HepG2 (cell line): ENCODE measurements around the gene LMBRD2. TPM values are rescaled to one million over a fixed set of nuclear protein-coding genes. Genes with fewer than 3 reads are reported as not detected.

Experiments
- ATRX ChIP-seq: sonication (generic); formaldehyde crosslinking; IDR thresholded peaks from 2 replicates; pipeline ENCODE4 v1.4.0; 2020; ENCODE audit warnings: missing genetic modification reagents, borderline replicate concordance
- HIVEP1 ChIP-seq: sonication (generic); formaldehyde crosslinking; IDR thresholded peaks from 2 replicates; pipeline ENCODE4 v1.4.0; 2020; ENCODE audit warnings: mild to moderate bottlenecking, missing genetic modification reagents
- HNRNPUL1 ChIP-seq: fragments of 200-400 bp; formaldehyde crosslinking; IDR thresholded peaks from 2 replicates; pipeline ENCODE4 v1.6.1; 2017; ENCODE audit warnings: low read depth, mild to moderate bottlenecking, low read length, moderate library complexity
- MEIS2 ChIP-seq: sonication (generic); formaldehyde crosslinking; IDR thresholded peaks from 2 replicates; pipeline ENCODE4 v1.9.0; 2021; ENCODE audit warnings: mild to moderate bottlenecking, missing genetic modification reagents
- RXRB ChIP-seq: IDR thresholded peaks from 2 replicates; pipeline ENCODE4 v1.6.1; 2016; ENCODE audit warnings: borderline replicate concordance, missing genetic modification reagents, missing compliant biosample characterization
- SETDB1 ChIP-seq: sonication (generic); formaldehyde crosslinking; IDR thresholded peaks from 2 replicates; pipeline ENCODE4 v1.5.1; 2020; ENCODE audit warnings: missing genetic modification reagents, mild to moderate bottlenecking, borderline replicate concordance
- SMC3 ChIP-seq: IDR thresholded peaks from 2 replicates; pipeline ENCODE4 v1.6.1; 2011; ENCODE audit warnings: low read length, improper control_type of control experiment
- SPEN ChIP-seq: sonication (generic); formaldehyde crosslinking; IDR thresholded peaks from 2 replicates; pipeline ENCODE4 v1.5.1; 2020; ENCODE audit warnings: low read depth, mild to moderate bottlenecking, missing genetic modification reagents
- XRCC5 ChIP-seq: fragments of 200-400 bp; formaldehyde crosslinking; optimal IDR thresholded peaks from 2 replicates; pipeline ENCODE3; 2017; ENCODE audit warnings: mild to moderate bottlenecking, low read length
- ZEB1 ChIP-seq: IDR thresholded peaks from 2 replicates; pipeline ENCODE4 v1.6.1; 2012; ENCODE audit warnings: mild to moderate bottlenecking, low read depth, inconsistent platforms; ENCODE audit not compliant: insufficient replicate concordance
- ZNF101 ChIP-seq: sonication (generic); formaldehyde crosslinking; IDR thresholded peaks from 2 replicates; pipeline ENCODE4 v1.4.0; 2020; ENCODE audit warnings: mild to moderate bottlenecking, low read depth, missing genetic modification reagents, borderline replicate concordance
- ZNF510 ChIP-seq: sonication (generic); formaldehyde crosslinking; IDR thresholded peaks from 2 replicates; pipeline ENCODE4 v1.4.0; 2020; ENCODE audit warnings: low read depth, mild to moderate bottlenecking, missing genetic modification reagents
- polyA plus RNA-seq, 8 experiments: library from polyadenylated mRNA; depleted of rRNA in 3 of 8; stranded (reverse) in 7 of 8; unstranded in 1 of 8; fragments of >200 nt; fragmentation: Illumina TruSeq in 4 of 8; extraction: Trizol in 4 of 8; gene quantifications; 2 replicates each; pipeline versions ENCODE4 v1.2.1 to v1.2.3, GENCODE V29; 2011 to 2016; ENCODE audit warnings: low read depth in 4 of 8, missing spikeins in 1 of 8, mixed read lengths in 1 of 8; ENCODE audit not compliant: insufficient read depth in 1 of 8
- total RNA-seq, 5 experiments: library from RNA; depleted of rRNA; stranded (reverse); fragments of >200 nt; fragmentation: Illumina TruSeq; extraction: Trizol; gene quantifications; 2 replicates each; pipeline ENCODE4 v1.2.3, GENCODE V29; 2016; ENCODE audit warnings: low read depth in 1 of 5
- TF ChIP-seq, protein P1 (sequence below): sonication (generic); formaldehyde crosslinking; IDR thresholded peaks from 2 replicates; pipeline ENCODE4 v1.9.0; 2021; ENCODE audit warnings: mild to moderate bottlenecking, missing genetic modification reagents
- TF ChIP-seq, protein P2 (sequence below): sonication (generic); formaldehyde crosslinking; IDR thresholded peaks from 2 replicates; pipeline ENCODE4 v1.4.0; 2020; ENCODE audit warnings: mild to moderate bottlenecking, missing genetic modification reagents
- TF ChIP-seq, protein P3 (sequence below): sonication (generic); formaldehyde crosslinking; IDR thresholded peaks from 2 replicates; pipeline ENCODE4 v1.4.0; 2020; ENCODE audit warnings: mild to moderate bottlenecking, missing genetic modification reagents, borderline replicate concordance

The LMBRD2 gene
- total and polyA plus RNA-seq, 2 of the 13 experiments (the other 11 are each of a cell fraction or from before 2014, with no cell fraction given) = 2.0 to 4.7 TPM

DNA sequence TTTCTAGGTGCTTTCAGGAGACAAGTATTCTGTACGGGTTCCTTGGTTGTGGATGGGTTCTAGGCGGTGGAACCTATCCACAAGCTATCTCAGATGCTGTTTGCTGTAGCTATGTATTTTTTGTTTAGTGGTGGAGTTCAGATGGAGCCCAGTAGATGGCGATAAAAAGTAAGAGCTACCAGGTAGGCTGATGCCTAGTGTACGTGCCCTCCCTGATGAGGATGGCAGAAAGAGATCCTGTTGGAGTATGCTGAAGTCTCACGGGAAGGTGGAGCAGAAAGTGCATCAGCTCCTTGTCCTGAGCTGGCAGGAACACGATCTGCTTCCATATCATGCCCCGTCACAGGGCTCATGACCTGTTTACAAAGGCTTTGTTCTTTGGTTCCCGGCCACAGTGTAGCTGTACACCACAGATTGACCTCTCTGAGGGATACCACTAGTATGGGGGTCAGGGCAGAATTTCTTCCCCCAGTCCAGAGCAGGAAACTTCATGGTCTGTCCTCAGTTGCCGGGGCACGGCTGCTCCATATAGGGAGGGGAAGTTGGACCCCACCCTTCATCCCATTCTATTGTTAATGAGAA lies 72.4 kb downstream of the LMBRD2 start (continued):
- TF ChIP-seq ZNF101 (CRISPR knock-in tag) = no peak
- TF ChIP-seq SMC3 = peak; percentile 57; the same call in 1 of the 2 replicates
- no peak for TF ChIP-seq SETDB1 (CRISPR knock-in tag)
- no peak for TF ChIP-seq HNRNPUL1
- TF ChIP-seq, protein P1, sequence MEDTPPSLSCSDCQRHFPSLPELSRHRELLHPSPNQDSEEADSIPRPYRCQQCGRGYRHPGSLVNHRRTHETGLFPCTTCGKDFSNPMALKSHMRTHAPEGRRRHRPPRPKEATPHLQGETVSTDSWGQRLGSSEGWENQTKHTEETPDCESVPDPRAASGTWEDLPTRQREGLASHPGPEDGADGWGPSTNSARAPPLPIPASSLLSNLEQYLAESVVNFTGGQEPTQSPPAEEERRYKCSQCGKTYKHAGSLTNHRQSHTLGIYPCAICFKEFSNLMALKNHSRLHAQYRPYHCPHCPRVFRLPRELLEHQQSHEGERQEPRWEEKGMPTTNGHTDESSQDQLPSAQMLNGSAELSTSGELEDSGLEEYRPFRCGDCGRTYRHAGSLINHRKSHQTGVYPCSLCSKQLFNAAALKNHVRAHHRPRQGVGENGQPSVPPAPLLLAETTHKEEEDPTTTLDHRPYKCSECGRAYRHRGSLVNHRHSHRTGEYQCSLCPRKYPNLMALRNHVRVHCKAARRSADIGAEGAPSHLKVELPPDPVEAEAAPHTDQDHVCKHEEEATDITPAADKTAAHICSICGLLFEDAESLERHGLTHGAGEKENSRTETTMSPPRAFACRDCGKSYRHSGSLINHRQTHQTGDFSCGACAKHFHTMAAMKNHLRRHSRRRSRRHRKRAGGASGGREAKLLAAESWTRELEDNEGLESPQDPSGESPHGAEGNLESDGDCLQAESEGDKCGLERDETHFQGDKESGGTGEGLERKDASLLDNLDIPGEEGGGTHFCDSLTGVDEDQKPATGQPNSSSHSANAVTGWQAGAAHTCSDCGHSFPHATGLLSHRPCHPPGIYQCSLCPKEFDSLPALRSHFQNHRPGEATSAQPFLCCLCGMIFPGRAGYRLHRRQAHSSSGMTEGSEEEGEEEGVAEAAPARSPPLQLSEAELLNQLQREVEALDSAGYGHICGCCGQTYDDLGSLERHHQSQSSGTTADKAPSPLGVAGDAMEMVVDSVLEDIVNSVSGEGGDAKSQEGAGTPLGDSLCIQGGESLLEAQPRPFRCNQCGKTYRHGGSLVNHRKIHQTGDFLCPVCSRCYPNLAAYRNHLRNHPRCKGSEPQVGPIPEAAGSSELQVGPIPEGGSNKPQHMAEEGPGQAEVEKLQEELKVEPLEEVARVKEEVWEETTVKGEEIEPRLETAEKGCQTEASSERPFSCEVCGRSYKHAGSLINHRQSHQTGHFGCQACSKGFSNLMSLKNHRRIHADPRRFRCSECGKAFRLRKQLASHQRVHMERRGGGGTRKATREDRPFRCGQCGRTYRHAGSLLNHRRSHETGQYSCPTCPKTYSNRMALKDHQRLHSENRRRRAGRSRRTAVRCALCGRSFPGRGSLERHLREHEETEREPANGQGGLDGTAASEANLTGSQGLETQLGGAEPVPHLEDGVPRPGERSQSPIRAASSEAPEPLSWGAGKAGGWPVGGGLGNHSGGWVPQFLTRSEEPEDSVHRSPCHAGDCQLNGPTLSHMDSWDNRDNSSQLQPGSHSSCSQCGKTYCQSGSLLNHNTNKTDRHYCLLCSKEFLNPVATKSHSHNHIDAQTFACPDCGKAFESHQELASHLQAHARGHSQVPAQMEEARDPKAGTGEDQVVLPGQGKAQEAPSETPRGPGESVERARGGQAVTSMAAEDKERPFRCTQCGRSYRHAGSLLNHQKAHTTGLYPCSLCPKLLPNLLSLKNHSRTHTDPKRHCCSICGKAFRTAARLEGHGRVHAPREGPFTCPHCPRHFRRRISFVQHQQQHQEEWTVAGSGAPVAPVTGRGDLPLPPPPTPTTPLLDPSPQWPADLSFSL (CRISPR knock-in tag) = no peak
- TF ChIP-seq, protein P2, sequence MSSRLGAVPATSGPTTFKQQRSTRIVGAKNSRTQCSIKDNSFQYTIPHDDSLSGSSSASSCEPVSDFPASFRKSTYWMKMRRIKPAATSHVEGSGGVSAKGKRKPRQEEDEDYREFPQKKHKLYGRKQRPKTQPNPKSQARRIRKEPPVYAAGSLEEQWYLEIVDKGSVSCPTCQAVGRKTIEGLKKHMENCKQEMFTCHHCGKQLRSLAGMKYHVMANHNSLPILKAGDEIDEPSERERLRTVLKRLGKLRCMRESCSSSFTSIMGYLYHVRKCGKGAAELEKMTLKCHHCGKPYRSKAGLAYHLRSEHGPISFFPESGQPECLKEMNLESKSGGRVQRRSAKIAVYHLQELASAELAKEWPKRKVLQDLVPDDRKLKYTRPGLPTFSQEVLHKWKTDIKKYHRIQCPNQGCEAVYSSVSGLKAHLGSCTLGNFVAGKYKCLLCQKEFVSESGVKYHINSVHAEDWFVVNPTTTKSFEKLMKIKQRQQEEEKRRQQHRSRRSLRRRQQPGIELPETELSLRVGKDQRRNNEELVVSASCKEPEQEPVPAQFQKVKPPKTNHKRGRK (CRISPR knock-in tag) = no peak
- TF ChIP-seq XRCC5 = peak; percentile 19
- TF ChIP-seq MEIS2 (CRISPR knock-in tag) = no peak
- no peak for TF ChIP-seq ATRX (CRISPR knock-in tag)
- no peak for TF ChIP-seq SPEN
- TF ChIP-seq HIVEP1 (CRISPR knock-in tag) = no peak
- TF ChIP-seq, protein P3, sequence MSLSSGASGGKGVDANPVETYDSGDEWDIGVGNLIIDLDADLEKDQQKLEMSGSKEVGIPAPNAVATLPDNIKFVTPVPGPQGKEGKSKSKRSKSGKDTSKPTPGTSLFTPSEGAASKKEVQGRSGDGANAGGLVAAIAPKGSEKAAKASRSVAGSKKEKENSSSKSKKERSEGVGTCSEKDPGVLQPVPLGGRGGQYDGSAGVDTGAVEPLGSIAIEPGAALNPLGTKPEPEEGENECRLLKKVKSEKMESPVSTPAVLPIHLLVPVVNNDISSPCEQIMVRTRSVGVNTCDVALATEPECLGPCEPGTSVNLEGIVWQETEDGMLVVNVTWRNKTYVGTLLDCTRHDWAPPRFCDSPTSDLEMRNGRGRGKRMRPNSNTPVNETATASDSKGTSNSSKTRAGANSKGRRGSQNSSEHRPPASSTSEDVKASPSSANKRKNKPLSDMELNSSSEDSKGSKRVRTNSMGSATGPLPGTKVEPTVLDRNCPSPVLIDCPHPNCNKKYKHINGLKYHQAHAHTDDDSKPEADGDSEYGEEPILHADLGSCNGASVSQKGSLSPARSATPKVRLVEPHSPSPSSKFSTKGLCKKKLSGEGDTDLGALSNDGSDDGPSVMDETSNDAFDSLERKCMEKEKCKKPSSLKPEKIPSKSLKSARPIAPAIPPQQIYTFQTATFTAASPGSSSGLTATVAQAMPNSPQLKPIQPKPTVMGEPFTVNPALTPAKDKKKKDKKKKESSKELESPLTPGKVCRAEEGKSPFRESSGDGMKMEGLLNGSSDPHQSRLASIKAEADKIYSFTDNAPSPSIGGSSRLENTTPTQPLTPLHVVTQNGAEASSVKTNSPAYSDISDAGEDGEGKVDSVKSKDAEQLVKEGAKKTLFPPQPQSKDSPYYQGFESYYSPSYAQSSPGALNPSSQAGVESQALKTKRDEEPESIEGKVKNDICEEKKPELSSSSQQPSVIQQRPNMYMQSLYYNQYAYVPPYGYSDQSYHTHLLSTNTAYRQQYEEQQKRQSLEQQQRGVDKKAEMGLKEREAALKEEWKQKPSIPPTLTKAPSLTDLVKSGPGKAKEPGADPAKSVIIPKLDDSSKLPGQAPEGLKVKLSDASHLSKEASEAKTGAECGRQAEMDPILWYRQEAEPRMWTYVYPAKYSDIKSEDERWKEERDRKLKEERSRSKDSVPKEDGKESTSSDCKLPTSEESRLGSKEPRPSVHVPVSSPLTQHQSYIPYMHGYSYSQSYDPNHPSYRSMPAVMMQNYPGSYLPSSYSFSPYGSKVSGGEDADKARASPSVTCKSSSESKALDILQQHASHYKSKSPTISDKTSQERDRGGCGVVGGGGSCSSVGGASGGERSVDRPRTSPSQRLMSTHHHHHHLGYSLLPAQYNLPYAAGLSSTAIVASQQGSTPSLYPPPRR (CRISPR knock-in tag) = no peak
- no peak for TF ChIP-seq ZEB1
- TF ChIP-seq RXRB = no peak
- no peak for TF ChIP-seq ZNF510 (CRISPR knock-in tag)
